ENCODE measurements around the gene DRAM1.
A peak's percentile ranks its signal among the peaks of the same experiment; 100 is the strongest.

The DRAM1 gene

DNA sequence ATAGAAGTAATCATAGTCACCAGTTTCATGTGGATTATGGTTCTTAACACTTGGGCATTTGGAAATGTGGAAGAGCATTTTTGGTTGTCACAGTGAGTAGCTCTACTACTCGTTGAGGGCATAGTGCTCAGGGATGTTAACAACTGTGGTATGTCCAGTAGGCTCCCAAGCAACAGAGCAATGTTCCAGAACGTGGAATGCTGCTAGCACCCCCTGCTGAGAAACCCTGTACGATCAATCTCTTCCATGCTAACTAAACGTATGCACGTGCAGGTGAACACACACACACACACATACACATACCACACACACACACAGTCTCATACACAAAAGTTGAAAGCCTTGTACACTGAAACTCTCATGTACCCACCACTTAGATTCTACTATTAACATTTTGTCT, 30.1 kb upstream of the DRAM1 start:
- no peak for DNase-seq (ENCODE audit: low read depth in 1 of 2, low spot score in 1 of 2)

DNA sequence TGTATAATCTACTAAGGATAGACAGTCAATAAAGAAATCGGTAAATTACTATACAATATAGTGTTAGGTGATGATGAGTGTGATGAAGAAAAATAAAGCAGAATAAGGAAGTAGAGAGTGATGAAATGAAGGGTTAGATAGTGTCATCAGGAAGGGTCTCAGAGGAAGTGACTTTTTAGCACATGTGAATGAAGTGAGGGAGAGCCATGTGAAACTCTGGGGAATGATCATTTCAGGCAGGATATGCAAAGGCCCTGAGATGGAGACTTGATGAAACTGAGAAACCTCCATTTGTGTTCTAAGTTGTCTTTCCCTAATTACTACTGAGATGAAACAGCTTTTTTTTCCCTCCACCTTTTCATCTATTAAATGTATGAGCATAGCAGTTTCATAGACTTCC, 27.2 kb upstream of the DRAM1 start:
- H3K4me3 ChIP-seq (replicated peaks; ENCODE audit: insufficient read depth, low read length), result no peak overlapping the region
- H3K27me3 ChIP-seq (ENCODE audit: insufficient read depth, poor library complexity, severe bottlenecking), result no peaks in the 10 kb centered on the region
- H3K27ac ChIP-seq (replicated peaks), result no peak overlapping the region
- peak; percentile 39 to 68 for DNase-seq (ENCODE audit: low read depth in 1 of 2, low spot score in 1 of 2)
- peak; percentile 87; the same call in 1 of the 2 replicates for TF ChIP-seq SPI1 (IDR thresholded peaks at IDR 0.05; ENCODE audit: borderline replicate concordance, low read depth)
- no peak for TF ChIP-seq GABPA (IDR thresholded peaks at IDR 0.05; ENCODE audit: low read depth)

More for the DNA sequence above, 30.1 kb upstream of the DRAM1 start:
- TF ChIP-seq GABPA (IDR thresholded peaks at IDR 0.05; ENCODE audit: low read depth) (no peak), SPI1 (IDR thresholded peaks at IDR 0.05; ENCODE audit: borderline replicate concordance, low read depth) (no peak), POLR2AphosphoS5 (IDR thresholded peaks at IDR 0.05; ENCODE audit: low read depth) (no peak)
- TF ChIP-seq, protein P1, sequence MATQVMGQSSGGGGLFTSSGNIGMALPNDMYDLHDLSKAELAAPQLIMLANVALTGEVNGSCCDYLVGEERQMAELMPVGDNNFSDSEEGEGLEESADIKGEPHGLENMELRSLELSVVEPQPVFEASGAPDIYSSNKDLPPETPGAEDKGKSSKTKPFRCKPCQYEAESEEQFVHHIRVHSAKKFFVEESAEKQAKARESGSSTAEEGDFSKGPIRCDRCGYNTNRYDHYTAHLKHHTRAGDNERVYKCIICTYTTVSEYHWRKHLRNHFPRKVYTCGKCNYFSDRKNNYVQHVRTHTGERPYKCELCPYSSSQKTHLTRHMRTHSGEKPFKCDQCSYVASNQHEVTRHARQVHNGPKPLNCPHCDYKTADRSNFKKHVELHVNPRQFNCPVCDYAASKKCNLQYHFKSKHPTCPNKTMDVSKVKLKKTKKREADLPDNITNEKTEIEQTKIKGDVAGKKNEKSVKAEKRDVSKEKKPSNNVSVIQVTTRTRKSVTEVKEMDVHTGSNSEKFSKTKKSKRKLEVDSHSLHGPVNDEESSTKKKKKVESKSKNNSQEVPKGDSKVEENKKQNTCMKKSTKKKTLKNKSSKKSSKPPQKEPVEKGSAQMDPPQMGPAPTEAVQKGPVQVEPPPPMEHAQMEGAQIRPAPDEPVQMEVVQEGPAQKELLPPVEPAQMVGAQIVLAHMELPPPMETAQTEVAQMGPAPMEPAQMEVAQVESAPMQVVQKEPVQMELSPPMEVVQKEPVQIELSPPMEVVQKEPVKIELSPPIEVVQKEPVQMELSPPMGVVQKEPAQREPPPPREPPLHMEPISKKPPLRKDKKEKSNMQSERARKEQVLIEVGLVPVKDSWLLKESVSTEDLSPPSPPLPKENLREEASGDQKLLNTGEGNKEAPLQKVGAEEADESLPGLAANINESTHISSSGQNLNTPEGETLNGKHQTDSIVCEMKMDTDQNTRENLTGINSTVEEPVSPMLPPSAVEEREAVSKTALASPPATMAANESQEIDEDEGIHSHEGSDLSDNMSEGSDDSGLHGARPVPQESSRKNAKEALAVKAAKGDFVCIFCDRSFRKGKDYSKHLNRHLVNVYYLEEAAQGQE (IDR thresholded peaks at IDR 0.05; ENCODE audit: insufficient replicate concordance, low read depth), result no peak
- TF ChIP-seq, protein P2, sequence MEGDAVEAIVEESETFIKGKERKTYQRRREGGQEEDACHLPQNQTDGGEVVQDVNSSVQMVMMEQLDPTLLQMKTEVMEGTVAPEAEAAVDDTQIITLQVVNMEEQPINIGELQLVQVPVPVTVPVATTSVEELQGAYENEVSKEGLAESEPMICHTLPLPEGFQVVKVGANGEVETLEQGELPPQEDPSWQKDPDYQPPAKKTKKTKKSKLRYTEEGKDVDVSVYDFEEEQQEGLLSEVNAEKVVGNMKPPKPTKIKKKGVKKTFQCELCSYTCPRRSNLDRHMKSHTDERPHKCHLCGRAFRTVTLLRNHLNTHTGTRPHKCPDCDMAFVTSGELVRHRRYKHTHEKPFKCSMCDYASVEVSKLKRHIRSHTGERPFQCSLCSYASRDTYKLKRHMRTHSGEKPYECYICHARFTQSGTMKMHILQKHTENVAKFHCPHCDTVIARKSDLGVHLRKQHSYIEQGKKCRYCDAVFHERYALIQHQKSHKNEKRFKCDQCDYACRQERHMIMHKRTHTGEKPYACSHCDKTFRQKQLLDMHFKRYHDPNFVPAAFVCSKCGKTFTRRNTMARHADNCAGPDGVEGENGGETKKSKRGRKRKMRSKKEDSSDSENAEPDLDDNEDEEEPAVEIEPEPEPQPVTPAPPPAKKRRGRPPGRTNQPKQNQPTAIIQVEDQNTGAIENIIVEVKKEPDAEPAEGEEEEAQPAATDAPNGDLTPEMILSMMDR (IDR thresholded peaks at IDR 0.05; ENCODE audit: insufficient read depth, low read length), result no peak
- Histone ChIP-seq H3K4me3 (replicated peaks; ENCODE audit: insufficient read depth, low read length) (no peak overlapping the region), H3K27ac (replicated peaks) (no peak overlapping the region), H3K27me3 (ENCODE audit: insufficient read depth, poor library complexity, severe bottlenecking) (no peaks in the 10 kb centered on the region)

DNA sequence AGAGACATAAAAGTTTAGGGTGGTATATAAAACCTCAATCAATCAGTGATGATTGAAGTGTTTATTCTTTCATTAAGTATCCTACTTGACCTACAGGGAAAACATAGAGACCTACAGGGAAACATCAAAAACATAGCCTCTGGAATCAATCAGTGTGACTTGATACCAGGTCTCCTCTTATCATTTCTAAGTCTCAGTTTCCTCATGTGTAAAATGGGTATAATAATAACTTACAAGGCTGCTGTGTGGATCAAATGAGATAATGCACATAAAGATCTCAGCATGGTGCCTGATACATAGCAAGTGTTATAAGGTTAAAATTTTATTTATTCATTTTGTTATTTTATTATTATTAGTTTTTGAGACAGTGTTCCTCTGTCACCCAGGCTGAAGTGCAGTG, 24.4 kb upstream of the DRAM1 start:
- no peaks in the 10 kb centered on the region for H3K27me3 ChIP-seq (ENCODE audit: insufficient read depth, poor library complexity, severe bottlenecking)
- H3K27ac ChIP-seq (replicated peaks), result no peak overlapping the region
- DNase-seq (ENCODE audit: low read depth in 1 of 2, low spot score in 1 of 2), result no peak
- no peak overlapping the region for H3K4me3 ChIP-seq (replicated peaks; ENCODE audit: insufficient read depth, low read length)
- no peak for TF ChIP-seq SPI1 (IDR thresholded peaks at IDR 0.05; ENCODE audit: borderline replicate concordance, low read depth)
- TF ChIP-seq, protein P2 (IDR thresholded peaks at IDR 0.05; ENCODE audit: insufficient read depth, low read length), result no peak
- TF ChIP-seq, protein P1 (IDR thresholded peaks at IDR 0.05; ENCODE audit: insufficient replicate concordance, low read depth), result no peak
- no peak for TF ChIP-seq GABPA (IDR thresholded peaks at IDR 0.05; ENCODE audit: low read depth)
- no peak for TF ChIP-seq POLR2AphosphoS5 (IDR thresholded peaks at IDR 0.05; ENCODE audit: low read depth)

DNA sequence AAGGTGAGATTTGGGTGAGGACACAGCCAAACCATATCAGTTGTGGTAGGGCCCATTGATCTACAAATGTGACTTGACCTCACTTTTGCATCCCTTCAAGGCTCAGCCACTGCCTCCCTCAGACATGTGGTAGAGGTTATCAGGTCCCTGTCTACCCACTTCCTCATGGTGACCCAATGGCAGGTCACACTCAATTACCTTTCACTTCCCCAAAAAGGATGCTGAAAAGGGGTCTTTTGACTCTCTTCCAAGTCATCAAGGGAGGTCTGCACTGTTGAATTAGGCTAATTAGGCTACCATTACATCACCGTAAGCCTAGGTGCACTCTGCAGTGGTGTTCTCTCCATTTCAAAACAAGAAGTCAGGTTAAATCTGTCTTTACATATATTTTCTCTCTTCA, 22.6 kb upstream of the DRAM1 start:
- peak in 1 of 2 experiments; percentile 60 for DNase-seq (ENCODE audit: low read depth in 1 of 2, low spot score in 1 of 2)
- H3K4me3 ChIP-seq (replicated peaks; ENCODE audit: insufficient read depth, low read length), result no peak overlapping the region
- TF ChIP-seq SPI1 (IDR thresholded peaks at IDR 0.05; ENCODE audit: borderline replicate concordance, low read depth) (peak; percentile 87), GABPA (IDR thresholded peaks at IDR 0.05; ENCODE audit: low read depth) (no peak)
- TF ChIP-seq, protein P1 (IDR thresholded peaks at IDR 0.05; ENCODE audit: insufficient replicate concordance, low read depth), result no peak
- TF ChIP-seq, protein P2 (IDR thresholded peaks at IDR 0.05; ENCODE audit: insufficient read depth, low read length), result no peak
- H3K27me3 ChIP-seq (ENCODE audit: insufficient read depth, poor library complexity, severe bottlenecking), result no peaks in the 10 kb centered on the region
- peak overlapping the region; percentile 75 for H3K27ac ChIP-seq (replicated peaks)

Measured in HL-60 (cell line).